ENCODE data around the gene TOPBP1.
"Not testable (repeated sequence)": the region's sequence is repeated elsewhere in the genome, so short reads cannot be mapped to it uniquely, and the experiment has no call there.

TOPBP1 gene

DNA sequence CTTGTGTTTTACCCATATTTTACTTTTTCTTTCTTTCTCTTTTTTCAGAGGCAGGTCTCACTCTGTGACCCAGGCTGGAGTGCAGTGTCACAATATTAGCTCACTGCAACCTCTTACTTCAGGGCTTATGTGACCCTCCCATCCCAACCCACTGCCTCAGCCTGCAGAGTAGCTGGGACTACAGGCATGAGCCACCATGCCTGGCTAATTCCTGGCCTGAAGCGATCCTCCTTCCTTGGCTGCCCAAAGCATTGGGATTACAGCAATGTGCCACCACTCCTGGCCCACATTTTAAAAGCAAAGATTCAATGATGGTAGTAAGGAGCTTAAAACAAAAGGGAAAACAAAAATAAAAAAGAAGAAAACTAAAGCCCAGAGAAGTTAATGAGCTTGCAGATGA, 99.4 kb downstream of the TOPBP1 start:
- Histone ChIP-seq H3K4me3 (ENCODE audit: low read length) (no peak overlapping the region), H3K9ac (ENCODE audit: low read length) (no peak overlapping the region), H3K36me3 (ENCODE audit: control insufficient read depth, low read depth, low read length) (no peaks in the 10 kb centered on the region), H3K4me1 (ENCODE audit: control insufficient read depth, low read depth, low read length) (no peaks in the 10 kb centered on the region), H3K9me3 (ENCODE audit: control insufficient read depth, low read depth, low read length) (no peaks in the 10 kb centered on the region), H3K27me3 (ENCODE audit: control insufficient read depth, insufficient read depth, low read length) (no peaks in the 10 kb centered on the region), H3K27ac (ENCODE audit: low read length) (no peak overlapping the region)

GRCh38 chr3:133561679-133562078, 100.1 kb downstream of the TOPBP1 start:
- no peaks in the 10 kb centered on the region for H3K4me1 ChIP-seq (ENCODE audit: control insufficient read depth, low read depth, low read length)
- H3K27me3 ChIP-seq (ENCODE audit: control insufficient read depth, insufficient read depth, low read length) = no peaks in the 10 kb centered on the region
- H3K27ac ChIP-seq (ENCODE audit: low read length) = no peak overlapping the region
- no peaks in the 10 kb centered on the region for H3K9me3 ChIP-seq (ENCODE audit: control insufficient read depth, low read depth, low read length)
- no peak overlapping the region for H3K9ac ChIP-seq (ENCODE audit: low read length)
- H3K4me3 ChIP-seq (ENCODE audit: low read length) = no peak overlapping the region
- no peaks in the 10 kb centered on the region for H3K36me3 ChIP-seq (ENCODE audit: control insufficient read depth, low read depth, low read length)

DNA sequence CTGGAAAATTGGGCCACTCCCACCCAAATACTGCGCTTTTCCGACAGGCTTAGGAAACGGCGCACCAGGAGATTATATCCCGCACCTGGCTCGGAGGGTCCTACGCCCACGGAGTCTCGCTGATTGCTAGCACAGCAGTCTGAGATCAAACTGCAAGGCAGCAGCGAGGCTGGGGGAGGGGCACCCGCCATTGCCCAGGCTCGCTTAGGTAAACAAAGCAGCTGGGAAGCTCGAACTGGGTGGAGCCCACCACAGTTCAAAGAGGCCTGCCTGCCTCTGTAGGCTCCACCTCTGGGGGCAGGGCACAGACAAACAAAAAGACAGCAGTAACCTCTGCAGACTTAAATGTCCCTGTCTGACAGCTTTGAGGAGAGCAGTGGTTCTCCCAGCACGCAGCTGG, 110.2 kb downstream of the TOPBP1 start:
- not testable (repeated sequence) for H3K27ac ChIP-seq (ENCODE audit: low read length); H3K4me1 ChIP-seq (ENCODE audit: control insufficient read depth, low read depth, low read length); H3K9ac ChIP-seq (ENCODE audit: low read length); H3K4me3 ChIP-seq (ENCODE audit: low read length); H3K36me3 ChIP-seq (ENCODE audit: control insufficient read depth, low read depth, low read length); H3K9me3 ChIP-seq (ENCODE audit: control insufficient read depth, low read depth, low read length); H3K27me3 ChIP-seq (ENCODE audit: control insufficient read depth, insufficient read depth, low read length)

All from iPS-18a (cell line).